Omental fat pad (tissue), 4 donors: Measurements from ENCODE around the gene IKZF4. TPM values are rescaled to one million over a fixed set of nuclear protein-coding genes. Genes with fewer than 3 reads are reported as not detected.
"Not testable (repeated sequence)": the region's sequence is repeated elsewhere in the genome, so short reads cannot be mapped to it uniquely, and the experiment has no call there.

ENCODE experiments used
- ATAC-seq: fragments of 150-250 bp; one replicate; pipeline ENCODE4 v1.9.1; 2016; ENCODE audit warnings: mild to moderate bottlenecking, moderate library complexity; ENCODE audit not compliant: low FRiP score
- DNase-seq: peaks from one replicate; pipeline ENCODE4 v3.0.0-alpha.2; 2019; ENCODE audit warnings: low spot score
- CTCF ChIP-seq, 3 donors: fragments of 450-650 bp; IDR thresholded peaks; one replicate each; pipeline ENCODE4 v1.5.1; 2016 to 2017; ENCODE audit warnings: antibody characterized with exemption in 3 of 3, mild to moderate bottlenecking in 3 of 3, moderate library complexity in 2 of 3
- total RNA-seq, 4 donors: library from RNA; depleted of rRNA; stranded (reverse); fragments of >200 nt; gene quantifications; one replicate each; pipeline ENCODE4 v1.1.0, GENCODE V29; 2016

Gene IKZF4
- total RNA-seq, 4 donors from 2014 or later: 4.4 to 10.3 (median 6.6) TPM

- no peak for TF ChIP-seq CTCF (IDR thresholded peaks at IDR 0.05)
- DNase-seq: no peak
- no peak for ATAC-seq
Measured at GRCh38 chr12:56001487-56002100, 19.2 kb upstream of the IKZF4 start.

DNA sequence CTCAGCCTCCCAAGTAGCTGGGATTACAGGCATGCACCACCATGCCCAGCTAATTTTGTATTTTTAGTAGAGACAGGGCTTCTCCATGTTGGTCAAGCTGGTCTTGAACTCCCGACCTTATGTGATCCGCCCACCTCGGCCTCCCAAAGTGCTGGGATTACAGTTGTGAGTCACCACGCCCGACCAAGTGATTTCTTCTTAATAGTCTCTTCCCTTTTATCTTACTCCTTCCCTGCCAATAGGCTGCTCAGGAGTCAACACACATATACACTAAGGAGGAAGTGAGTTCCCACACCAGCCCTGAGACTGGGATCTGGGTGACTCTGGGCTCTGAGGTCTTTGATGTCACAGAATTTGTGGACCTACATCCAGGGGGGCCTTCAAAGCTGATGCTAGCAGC is 17.5 kb upstream of the IKZF4 start:
- not testable (repeated sequence) for ATAC-seq, DNase-seq

GRCh38 chr12:56004211-56004610 is 16.6 kb upstream of the IKZF4 start:
- TF ChIP-seq CTCF (IDR thresholded peaks at IDR 0.05): no peak
- DNase-seq: no peak
- ATAC-seq: no peak

GRCh38 chr12:56007564-56008559 is 13.0 kb upstream of the IKZF4 start:
- ATAC-seq: peak; percentile 55
- DNase-seq: peak; percentile 48
- no peak for TF ChIP-seq CTCF (IDR thresholded peaks at IDR 0.05)

DNA sequence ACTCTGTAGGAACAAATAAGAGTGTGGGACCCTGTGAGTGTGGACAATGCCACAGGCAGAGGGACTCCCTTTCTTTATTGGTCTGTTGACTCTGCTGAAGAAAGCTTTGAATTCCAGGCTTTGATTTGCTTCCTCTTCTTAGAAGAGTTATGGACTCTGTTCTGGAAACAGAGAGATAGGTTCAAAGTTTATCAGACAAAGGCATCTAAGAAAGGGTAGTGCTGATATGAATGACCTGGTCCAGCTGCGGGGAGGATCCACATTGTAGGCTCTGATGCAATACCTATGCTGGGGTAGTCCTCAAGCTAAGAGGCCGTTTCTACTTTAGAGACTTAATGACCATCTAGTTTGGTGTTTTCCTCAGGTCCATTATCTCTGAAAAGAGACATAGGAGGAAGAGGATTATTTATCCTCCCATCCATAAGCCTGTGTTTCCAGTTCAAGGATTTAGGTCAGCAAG is 10.7 kb upstream of the IKZF4 start:
- TF ChIP-seq CTCF (IDR thresholded peaks at IDR 0.05): no peak
- DNase-seq (no peak), ATAC-seq (no peak)

- no peak for TF ChIP-seq CTCF (IDR thresholded peaks at IDR 0.05)
- ATAC-seq (no peak), DNase-seq (no peak)
Measured at GRCh38 chr12:56011509-56012090, 9.2 kb upstream of the IKZF4 start.

GRCh38 chr12:56013482-56013881 is 7.4 kb upstream of the IKZF4 start:
- no peak for TF ChIP-seq CTCF (IDR thresholded peaks at IDR 0.05)
- DNase-seq (no peak), ATAC-seq (no peak)
